Mesenchymal stem cell (in vitro differentiated cells and primary cell): Measurements from ENCODE around the gene FGD2.
A peak's percentile ranks its signal among the peaks of the same experiment; 100 is the strongest.
"Not testable (repeated sequence)": the region's sequence is repeated elsewhere in the genome, so short reads cannot be mapped to it uniquely, and the experiment has no call there.

Experiments
- DNase-seq: peaks from one replicate; pipeline ENCODE4 v3.0.0-alpha.2; 2013
- H2AFZ ChIP-seq: one replicate; pipeline ENCODE4 v1.6.1; 2013; ENCODE audit warnings: low read depth, mild to moderate bottlenecking, control low read depth, inconsistent platforms, low read length, moderate library complexity
- H2AK5ac ChIP-seq: 2 replicates; pipeline ENCODE4 v1.6.1; 2013; ENCODE audit warnings: low read length, moderate library complexity, mild to moderate bottlenecking, inconsistent platforms; ENCODE audit not compliant: severe bottlenecking
- H2BK120ac ChIP-seq: one replicate; pipeline ENCODE4 v1.6.1; 2013; ENCODE audit warnings: low read depth, mild to moderate bottlenecking, inconsistent platforms, low read length, moderate library complexity
- H2BK12ac ChIP-seq, 2 experiments: one replicate each; pipeline ENCODE4 v1.6.1; 2013; ENCODE audit warnings: inconsistent platforms in 2 of 2, low read length in 2 of 2, mild to moderate bottlenecking in 2 of 2, moderate library complexity in 2 of 2, control low read depth in 1 of 2
- H2BK15ac ChIP-seq: one replicate; pipeline ENCODE4 v1.6.1; 2013; ENCODE audit warnings: mild to moderate bottlenecking, low read depth, inconsistent platforms; ENCODE audit not compliant: poor library complexity, severe bottlenecking
- H2BK5ac ChIP-seq: 2 replicates; pipeline ENCODE4 v1.6.1; 2013; ENCODE audit warnings: low read depth, mild to moderate bottlenecking, low read length, control low read depth, inconsistent platforms; ENCODE audit not compliant: poor library complexity, severe bottlenecking
- H3K14ac ChIP-seq, 2 experiments: one replicate each; pipeline ENCODE4 v1.6.1; 2013; ENCODE audit warnings: inconsistent platforms in 2 of 2, low read length in 2 of 2, control low read depth in 1 of 2, mild to moderate bottlenecking in 1 of 2, moderate library complexity in 1 of 2
- H3K18ac ChIP-seq, 2 experiments: one replicate each; pipeline ENCODE4 v1.6.1; 2013; ENCODE audit warnings: inconsistent platforms in 2 of 2, low read length in 2 of 2, control low read depth in 1 of 2, low read depth in 1 of 2, mild to moderate bottlenecking in 1 of 2
- H3K23ac ChIP-seq, 2 experiments: one replicate each; pipeline ENCODE4 v1.6.1; 2013; ENCODE audit warnings: inconsistent platforms in 2 of 2, low read length in 2 of 2, mild to moderate bottlenecking in 2 of 2, moderate library complexity in 2 of 2, control low read depth in 1 of 2
- H3K27ac ChIP-seq: 2 replicates; pipeline ENCODE4 v1.5.1; 2013; ENCODE audit warnings: mild to moderate bottlenecking, moderate library complexity, low read length, control low read depth, inconsistent platforms; ENCODE audit not compliant: poor library complexity, severe bottlenecking
- H3K27me3 ChIP-seq, 2 experiments: 2 replicates each; pipeline versions ENCODE4 v1.6.1 to v1.7.0; 2013; ENCODE audit warnings: low read length in 2 of 2, mild to moderate bottlenecking in 2 of 2, moderate library complexity in 2 of 2, control low read depth in 1 of 2, inconsistent platforms in 1 of 2; ENCODE audit not compliant: control insufficient read depth in 1 of 2, insufficient read depth in 1 of 2
- H3K36me3 ChIP-seq, 2 experiments: 2 replicates each; pipeline versions ENCODE4 v1.6.1 to v1.7.0; 2013; ENCODE audit warnings: low read length in 2 of 2, control low read depth in 1 of 2, inconsistent platforms in 1 of 2, low read depth in 1 of 2, mild to moderate bottlenecking in 1 of 2; ENCODE audit not compliant: insufficient read depth in 2 of 2, control insufficient read depth in 1 of 2
- H3K4ac ChIP-seq, 2 experiments: one replicate each; pipeline ENCODE4 v1.6.1; 2013; ENCODE audit warnings: inconsistent platforms in 2 of 2, low read length in 2 of 2, mild to moderate bottlenecking in 2 of 2, moderate library complexity in 2 of 2, control low read depth in 1 of 2, low read depth in 1 of 2
- H3K4me1 ChIP-seq: 2 replicates; pipeline ENCODE4 v1.6.1; 2013; ENCODE audit warnings: low read depth, low read length, control low read depth; ENCODE audit not compliant: control insufficient read depth, insufficient read depth
- H3K4me2 ChIP-seq: 2 replicates; pipeline ENCODE4 v1.6.1; 2013; ENCODE audit warnings: low read length, mild to moderate bottlenecking, inconsistent platforms; ENCODE audit not compliant: poor library complexity, severe bottlenecking
- H3K4me3 ChIP-seq, 2 experiments: 2 replicates each; pipeline versions ENCODE4 v1.5.1 to v1.7.0; 2013; ENCODE audit warnings: low read length in 2 of 2, mild to moderate bottlenecking in 2 of 2, control low read depth in 1 of 2, low read depth in 1 of 2; ENCODE audit not compliant: insufficient read depth in 1 of 2
- H3K79me1 ChIP-seq: replicated peaks from 2 replicates; pipeline ENCODE4 v1.6.1; 2013; ENCODE audit warnings: mild to moderate bottlenecking, control low read depth, low read length, inconsistent platforms; ENCODE audit not compliant: poor library complexity, severe bottlenecking
- H3K9ac ChIP-seq: 2 replicates; pipeline ENCODE4 v1.7.0; 2013; ENCODE audit warnings: mild to moderate bottlenecking, low read length, moderate library complexity
- H3K9me3 ChIP-seq: 2 replicates; pipeline ENCODE4 v1.7.0; 2013; ENCODE audit warnings: mild to moderate bottlenecking, low read length; ENCODE audit not compliant: control insufficient read depth
- H4K8ac ChIP-seq: one replicate; pipeline ENCODE4 v1.6.1; 2013; ENCODE audit warnings: inconsistent platforms, mild to moderate bottlenecking, low read length, moderate library complexity
- H4K91ac ChIP-seq: one replicate; pipeline ENCODE4 v1.6.1; 2013; ENCODE audit warnings: mild to moderate bottlenecking, low read length, inconsistent platforms
- whole genome bisulfite sequencing: methylation state at CpG from one replicate; pipeline ENCODE4 v1.1.7; 2013; ENCODE audit warnings: mixed read lengths; 5-methylcytosine and 5-hydroxymethylcytosine counted together

FGD2 gene

GRCh38 chr6:37058084-37058586, 52.7 kb downstream of the FGD2 start:
- WGBS: 82% methylated on average over 8 of the region's 9 CpGs

GRCh38 chr6:37058984-37059343, 53.5 kb downstream of the FGD2 start:
- not testable (repeated sequence) for H2AK5ac ChIP-seq, H3K36me3 ChIP-seq, H3K4ac ChIP-seq, H2AFZ ChIP-seq, H4K91ac ChIP-seq, H3K14ac ChIP-seq, H3K9me3 ChIP-seq, H3K79me1 ChIP-seq, H3K23ac ChIP-seq, H2BK12ac ChIP-seq, H3K4me2 ChIP-seq, H3K18ac ChIP-seq, H2BK15ac ChIP-seq, H3K27me3 ChIP-seq, H2BK5ac ChIP-seq, H4K8ac ChIP-seq, H3K4me3 ChIP-seq, DNase-seq
- H3K27ac ChIP-seq: peak overlapping the region; percentile 99
- peak overlapping the region; percentile 99 for H2BK120ac ChIP-seq
- H3K4me1 ChIP-seq: peaks cover 22% of the 10 kb centered on the region
- WGBS: 80% methylated on average over 5 of the region's 5 CpGs
- peak overlapping the region; percentile 83 for H3K9ac ChIP-seq

More at GRCh38 chr6:37058084-37058586, 52.7 kb downstream of the FGD2 start:
- no peaks in the 10 kb centered on the region for H3K79me1 ChIP-seq
- peak overlapping the region; percentile 76 for H2BK15ac ChIP-seq
- peak; percentile 68 for DNase-seq
- no peaks in the 10 kb centered on the region for H3K9me3 ChIP-seq
- peak overlapping the region; percentile 38 to 81 for H2BK12ac ChIP-seq
- no peak overlapping the region for H4K8ac ChIP-seq
- H3K4me1 ChIP-seq: peaks cover 22% of the 10 kb centered on the region
- no peaks in the 10 kb centered on the region for H3K36me3 ChIP-seq
- no peak overlapping the region for H2AFZ ChIP-seq
- peak overlapping the region; percentile 15 for H4K91ac ChIP-seq
- peak overlapping the region in 1 of 2 experiments; percentile 8 for H3K14ac ChIP-seq
- H3K4me3 ChIP-seq: no peak overlapping the region
- peak overlapping the region; percentile 10 for H2AK5ac ChIP-seq
- H3K27me3 ChIP-seq: no peaks in the 10 kb centered on the region
- peak overlapping the region in 1 of 2 experiments; percentile 43 for H3K4ac ChIP-seq
- H3K27ac ChIP-seq: no peak overlapping the region
- H3K23ac ChIP-seq: no peak overlapping the region
- no peak overlapping the region for H2BK5ac ChIP-seq
- H3K18ac ChIP-seq: peak overlapping the region in 1 of 2 experiments; percentile 35
- no peak overlapping the region for H2BK120ac ChIP-seq
- no peak overlapping the region for H3K4me2 ChIP-seq
- H3K9ac ChIP-seq: no peak overlapping the region

GRCh38 chr6:37059344-37060194, 54.1 kb downstream of the FGD2 start:
- peak overlapping the region; percentile 99 for H3K27ac ChIP-seq
- H3K4me1 ChIP-seq: peaks cover 22% of the 10 kb centered on the region
- H4K8ac ChIP-seq: peak overlapping the region; percentile 100
- H2BK15ac ChIP-seq: peak overlapping the region; percentile 91
- no peaks in the 10 kb centered on the region for H3K79me1 ChIP-seq
- peak overlapping the region; percentile 30 for H2AFZ ChIP-seq
- H3K4me2 ChIP-seq: peak overlapping the region; percentile 68
- no peaks in the 10 kb centered on the region for H3K27me3 ChIP-seq
- WGBS: 9% methylated on average over 18 of the region's 19 CpGs
- H3K23ac ChIP-seq: peak overlapping the region in 1 of 2 experiments; percentile 70
- H3K4me3 ChIP-seq: peak overlapping the region in 1 of 2 experiments; percentile 58
- peak overlapping the region; percentile 100 for H4K91ac ChIP-seq
- H3K36me3 ChIP-seq: no peaks in the 10 kb centered on the region
- peak overlapping the region; percentile 73 for H2AK5ac ChIP-seq
- peak overlapping the region; percentile 99 for H2BK120ac ChIP-seq
- H3K4ac ChIP-seq: peak overlapping the region; percentile 72 to 99
- H2BK5ac ChIP-seq: peak overlapping the region; percentile 69
- peak; percentile 98 for DNase-seq
- H3K9ac ChIP-seq: peak overlapping the region; percentile 83
- H2BK12ac ChIP-seq: peak overlapping the region; percentile 99
- peak overlapping the region; percentile 98 for H3K18ac ChIP-seq
- H3K9me3 ChIP-seq: no peaks in the 10 kb centered on the region
- H3K14ac ChIP-seq: peak overlapping the region in 1 of 2 experiments; percentile 80

- Histone ChIP-seq H3K4me3 (no peak overlapping the region), H2AK5ac (peak overlapping the region; percentile 73), H2AFZ (no peak overlapping the region), H3K27ac (peak overlapping the region; percentile 99), H2BK12ac (peak overlapping the region; percentile 99), H4K91ac (peak overlapping the region; percentile 100), H3K9ac (peak overlapping the region; percentile 83), H3K27me3 (no peaks in the 10 kb centered on the region), H4K8ac (peak overlapping the region; percentile 100), H2BK15ac (peak overlapping the region; percentile 91), H3K4me2 (no peak overlapping the region), H3K36me3 (no peaks in the 10 kb centered on the region), H3K4me1 (peaks cover 22% of the 10 kb centered on the region), H2BK5ac (no peak overlapping the region), H3K14ac (no peak overlapping the region), H3K9me3 (no peaks in the 10 kb centered on the region), H3K18ac (peak overlapping the region; percentile 98), H3K79me1 (no peaks in the 10 kb centered on the region), H3K4ac (peak overlapping the region; percentile 72 to 99), H2BK120ac (peak overlapping the region; percentile 99), H3K23ac (peak overlapping the region in 1 of 2 experiments; percentile 70)
- WGBS: 63% methylated on average over 4 of the region's 4 CpGs
- no peak for DNase-seq
These were observed 54.7 kb downstream of the FGD2 start for GRCh38 chr6:37060195-37060559.
